Measurements from ENCODE around the gene FZD7.

DNA sequence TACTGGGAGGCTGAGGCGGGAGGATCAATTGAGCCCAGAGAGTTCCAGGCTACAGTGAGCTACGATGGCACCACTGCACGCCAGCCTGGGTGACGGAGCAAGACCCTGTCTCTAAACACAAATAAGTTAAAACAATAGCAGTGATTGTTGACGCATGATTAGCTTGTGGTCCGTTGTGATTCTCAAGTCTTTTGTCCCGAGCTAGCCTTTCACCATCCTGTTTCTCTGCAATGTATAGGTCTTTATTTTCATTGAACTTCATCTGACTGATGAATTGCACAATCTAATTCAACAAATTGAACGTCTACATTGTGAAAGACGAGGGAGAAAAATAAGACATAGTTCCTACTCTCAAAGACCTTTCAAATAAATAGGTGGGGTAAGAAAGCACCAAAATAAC, 8.8 kb upstream of the FZD7 start:
- TF ChIP-seq, protein P1, sequence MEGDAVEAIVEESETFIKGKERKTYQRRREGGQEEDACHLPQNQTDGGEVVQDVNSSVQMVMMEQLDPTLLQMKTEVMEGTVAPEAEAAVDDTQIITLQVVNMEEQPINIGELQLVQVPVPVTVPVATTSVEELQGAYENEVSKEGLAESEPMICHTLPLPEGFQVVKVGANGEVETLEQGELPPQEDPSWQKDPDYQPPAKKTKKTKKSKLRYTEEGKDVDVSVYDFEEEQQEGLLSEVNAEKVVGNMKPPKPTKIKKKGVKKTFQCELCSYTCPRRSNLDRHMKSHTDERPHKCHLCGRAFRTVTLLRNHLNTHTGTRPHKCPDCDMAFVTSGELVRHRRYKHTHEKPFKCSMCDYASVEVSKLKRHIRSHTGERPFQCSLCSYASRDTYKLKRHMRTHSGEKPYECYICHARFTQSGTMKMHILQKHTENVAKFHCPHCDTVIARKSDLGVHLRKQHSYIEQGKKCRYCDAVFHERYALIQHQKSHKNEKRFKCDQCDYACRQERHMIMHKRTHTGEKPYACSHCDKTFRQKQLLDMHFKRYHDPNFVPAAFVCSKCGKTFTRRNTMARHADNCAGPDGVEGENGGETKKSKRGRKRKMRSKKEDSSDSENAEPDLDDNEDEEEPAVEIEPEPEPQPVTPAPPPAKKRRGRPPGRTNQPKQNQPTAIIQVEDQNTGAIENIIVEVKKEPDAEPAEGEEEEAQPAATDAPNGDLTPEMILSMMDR (IDR thresholded peaks at IDR 0.05) = no peak
- TF ChIP-seq POLR2A (IDR thresholded peaks at IDR 0.05) = no peak

All from thyroid gland (tissue), 4 donors.